ENCODE data around the gene INVS. TPM values are rescaled to one million over a fixed set of nuclear protein-coding genes. Genes with fewer than 3 reads are reported as not detected.

The INVS gene
- total and polyA plus RNA-seq, 2 donors (not counting 3 experiments of a cell fraction or from before 2014, with no cell fraction given), result 8.5 to 17.9 TPM

- Histone ChIP-seq H3K4me2 (ENCODE audit: insufficient read depth, low read length) (no peak overlapping the region), H3K4me3 (replicated peaks in 1 of 3; ENCODE audit: insufficient read depth in 1 of 3, low read depth in 1 of 3, low read length in 3 of 3) (no peak overlapping the region), H4K20me1 (replicated peaks; ENCODE audit: control insufficient read depth, extremely low read depth, insufficient read depth, low read length) (no peaks in the 10 kb centered on the region), H3K9me3 (replicated peaks; ENCODE audit: control insufficient read depth, insufficient read depth, low read length) (no peaks in the 10 kb centered on the region), H2AFZ (ENCODE audit: low read depth, low read length) (no peak overlapping the region), H3K4me1 (ENCODE audit: control insufficient read depth, extremely low read depth, insufficient read depth, low read length) (peaks cover 3% of the 10 kb centered on the region), H3K36me3 (ENCODE audit: control insufficient read depth in 2 of 2, extremely low read depth in 1 of 2, insufficient read depth in 2 of 2, low read length in 2 of 2) (no peaks in the 10 kb centered on the region), H3K9ac (replicated peaks; ENCODE audit: extremely low read depth, insufficient read depth, low read length) (no peak overlapping the region), H3K79me2 (ENCODE audit: control insufficient read depth, insufficient read depth, low read length) (peaks cover 12% of the 10 kb centered on the region), H3K27me3 (ENCODE audit: control insufficient read depth in 2 of 2, insufficient read depth in 2 of 2, low read length in 2 of 2) (no peaks in the 10 kb centered on the region), H3K27ac (ENCODE audit: insufficient read depth, low read depth, low read length) (no peak overlapping the region), H3K9me1 (replicated peaks; ENCODE audit: control insufficient read depth, extremely low read depth, insufficient read depth, low read length) (no peaks in the 10 kb centered on the region)
- intact Hi-C loops (cut with micrococcal nuclease), result loop anchor here (1.0 to 2.0 kb wide), 2 partner anchors 24 to 36 kb away; partner anchors contain the start of gene INVS
- TF ChIP-seq MYC (IDR thresholded peaks at IDR 0.05; ENCODE audit: low read depth, low read length) (no peak), POLR2A (IDR thresholded peaks at IDR 0.05; ENCODE audit: low read depth, low read length) (no peak), POLR2AphosphoS5 (IDR thresholded peaks at IDR 0.05; ENCODE audit: insufficient read depth, low read depth, low read length) (no peak), FOS (IDR thresholded peaks at IDR 0.05; ENCODE audit: borderline replicate concordance, insufficient read depth, low read length) (no peak), JUN (IDR thresholded peaks at IDR 0.05; ENCODE audit: borderline replicate concordance, insufficient read depth, insufficient read length, low read depth) (no peak), GATA2 (IDR thresholded peaks at IDR 0.05; ENCODE audit: insufficient read depth, insufficient read length, low read depth, low read length) (no peak), EZH2 (IDR thresholded peaks at IDR 0.05; ENCODE audit: borderline replicate concordance, low read depth, low read length, severe bottlenecking) (no peak)
- TF ChIP-seq, protein P1, sequence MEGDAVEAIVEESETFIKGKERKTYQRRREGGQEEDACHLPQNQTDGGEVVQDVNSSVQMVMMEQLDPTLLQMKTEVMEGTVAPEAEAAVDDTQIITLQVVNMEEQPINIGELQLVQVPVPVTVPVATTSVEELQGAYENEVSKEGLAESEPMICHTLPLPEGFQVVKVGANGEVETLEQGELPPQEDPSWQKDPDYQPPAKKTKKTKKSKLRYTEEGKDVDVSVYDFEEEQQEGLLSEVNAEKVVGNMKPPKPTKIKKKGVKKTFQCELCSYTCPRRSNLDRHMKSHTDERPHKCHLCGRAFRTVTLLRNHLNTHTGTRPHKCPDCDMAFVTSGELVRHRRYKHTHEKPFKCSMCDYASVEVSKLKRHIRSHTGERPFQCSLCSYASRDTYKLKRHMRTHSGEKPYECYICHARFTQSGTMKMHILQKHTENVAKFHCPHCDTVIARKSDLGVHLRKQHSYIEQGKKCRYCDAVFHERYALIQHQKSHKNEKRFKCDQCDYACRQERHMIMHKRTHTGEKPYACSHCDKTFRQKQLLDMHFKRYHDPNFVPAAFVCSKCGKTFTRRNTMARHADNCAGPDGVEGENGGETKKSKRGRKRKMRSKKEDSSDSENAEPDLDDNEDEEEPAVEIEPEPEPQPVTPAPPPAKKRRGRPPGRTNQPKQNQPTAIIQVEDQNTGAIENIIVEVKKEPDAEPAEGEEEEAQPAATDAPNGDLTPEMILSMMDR (IDR thresholded peaks at IDR 0.05; ENCODE audit: extremely low read depth in 1 of 2, insufficient read depth in 1 of 2, low read depth in 1 of 2, low read length in 2 of 2), result no peak
- TF ChIP-seq, protein P2, sequence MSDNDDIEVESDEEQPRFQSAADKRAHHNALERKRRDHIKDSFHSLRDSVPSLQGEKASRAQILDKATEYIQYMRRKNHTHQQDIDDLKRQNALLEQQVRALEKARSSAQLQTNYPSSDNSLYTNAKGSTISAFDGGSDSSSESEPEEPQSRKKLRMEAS (IDR thresholded peaks at IDR 0.05; ENCODE audit: insufficient read depth, insufficient read length), result no peak
- POLR2A ChIA-PET, result interaction anchor here (0.7 kb wide), 1 partner anchor 39 kb away, joined by 3 read pairs; no protein-coding TSS in a partner anchor
- CTCF ChIA-PET, result interaction anchor here (1.1 to 1.9 kb wide), 6 partner anchors 10 to 879 kb away, joined by 3 to 6 read pairs (median 4); no protein-coding TSS in a partner anchor
- dilution Hi-C loops (cut with MboI; ENCODE audit: extremely low pct_ligation_motif_present, low sequenced_read_pairs), result no loop called here
- no peak for FAIRE-seq
- no TSS peak for BruUV-seq (replicated peaks)
- peak; percentile 53 for DNase-seq (ENCODE audit: low read depth, low spot score)
Measured at GRCh38 chr9:100063185-100063584, 35.9 kb upstream of the INVS start.
